CD4-positive, alpha-beta T cell treated with Interferon alpha-2 for 1 hour (primary cell): ENCODE data around the gene RNF133.

Experiments
- DNase-seq, 2 donors: peaks; one replicate each; pipeline ENCODE4 v3.0.0-alpha.2; 2020 to 2022

The RNF133 gene, protein sequence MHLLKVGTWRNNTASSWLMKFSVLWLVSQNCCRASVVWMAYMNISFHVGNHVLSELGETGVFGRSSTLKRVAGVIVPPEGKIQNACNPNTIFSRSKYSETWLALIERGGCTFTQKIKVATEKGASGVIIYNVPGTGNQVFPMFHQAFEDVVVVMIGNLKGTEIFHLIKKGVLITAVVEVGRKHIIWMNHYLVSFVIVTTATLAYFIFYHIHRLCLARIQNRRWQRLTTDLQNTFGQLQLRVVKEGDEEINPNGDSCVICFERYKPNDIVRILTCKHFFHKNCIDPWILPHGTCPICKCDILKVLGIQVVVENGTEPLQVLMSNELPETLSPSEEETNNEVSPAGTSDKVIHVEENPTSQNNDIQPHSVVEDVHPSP

DNA sequence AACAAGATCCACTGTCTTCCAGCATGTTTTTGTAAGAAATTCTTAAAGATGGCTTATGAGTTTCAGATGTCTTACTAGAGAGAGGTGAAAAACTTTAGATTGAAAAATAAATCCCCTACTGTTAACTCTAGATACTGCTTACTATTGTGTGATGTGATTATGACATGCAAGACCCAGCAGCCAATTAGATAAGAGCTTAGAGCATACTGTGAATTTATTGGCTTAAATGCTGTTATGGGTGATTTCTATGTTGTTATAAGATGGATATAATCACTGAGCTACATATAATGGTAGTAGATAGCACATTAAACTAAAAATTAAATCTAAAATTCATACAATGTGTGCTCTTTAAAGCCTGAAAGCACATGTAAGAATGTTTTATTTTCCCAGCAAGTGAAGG is at the start of gene RNF133:
TSS of gene RNF133 (minus strand) at position 101 of the 400 bp plus-strand sequence. CDS start 199 bp downstream, outside the sequence.
- no peak for DNase-seq

DNA sequence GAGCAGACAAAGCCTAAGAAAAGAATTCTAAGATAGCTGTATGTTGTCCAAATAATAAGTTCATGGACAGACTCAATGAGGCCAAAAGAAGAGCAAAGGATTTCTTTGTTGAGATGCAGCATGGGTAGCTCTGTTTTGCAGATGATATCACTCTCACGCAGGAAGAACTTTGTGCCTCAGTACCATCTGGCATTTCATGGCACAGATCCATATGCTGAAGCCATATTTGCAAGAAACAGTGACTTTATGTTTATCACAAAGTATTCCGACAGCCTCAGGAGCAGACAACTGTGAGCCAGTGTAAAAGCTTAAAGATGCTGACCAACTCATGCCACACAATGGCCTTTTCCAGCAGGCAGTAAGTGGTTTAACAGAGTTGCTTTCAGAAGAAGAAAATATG is 49.3 kb upstream of the RNF133 start:
- DNase-seq: no peak

DNA sequence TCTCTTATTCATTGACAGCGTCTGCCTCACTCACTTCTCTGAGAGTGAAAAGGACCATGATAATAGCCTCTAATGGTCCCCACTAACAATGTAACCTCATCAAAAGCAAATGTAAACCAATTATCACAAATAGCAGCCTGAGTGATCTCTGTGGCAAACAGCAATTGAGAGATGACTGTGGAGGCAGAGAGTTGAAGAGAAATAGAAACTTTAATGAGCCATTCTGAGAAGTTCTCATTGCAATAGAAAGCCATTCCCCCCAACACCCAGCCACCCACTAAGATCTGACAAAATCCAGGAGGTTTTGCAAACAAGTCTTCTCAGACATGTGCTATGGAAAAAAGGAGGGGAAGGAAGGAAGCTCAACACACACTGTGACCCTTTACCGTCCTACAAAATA is 48.0 kb upstream of the RNF133 start:
- DNase-seq: no peak

DNA sequence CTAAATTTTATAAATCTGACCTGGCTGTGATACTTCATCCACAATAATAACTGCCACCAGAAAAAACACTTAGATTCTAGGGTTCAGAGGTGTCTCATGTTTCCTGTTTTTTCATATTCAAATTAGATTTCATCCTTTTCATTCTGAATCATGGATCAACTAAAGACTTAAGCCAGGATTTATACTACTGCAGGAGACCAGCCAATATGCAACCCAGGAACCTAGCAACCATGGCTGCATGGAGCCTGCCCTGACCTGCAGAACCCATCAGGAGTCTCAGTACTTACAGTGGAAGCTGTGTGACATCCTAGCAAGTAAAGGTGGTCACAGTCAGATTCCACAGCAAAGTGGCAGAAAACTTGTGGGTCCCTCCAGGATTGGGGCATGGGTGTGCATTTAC is 44.3 kb upstream of the RNF133 start:
- DNase-seq: no peak

DNA sequence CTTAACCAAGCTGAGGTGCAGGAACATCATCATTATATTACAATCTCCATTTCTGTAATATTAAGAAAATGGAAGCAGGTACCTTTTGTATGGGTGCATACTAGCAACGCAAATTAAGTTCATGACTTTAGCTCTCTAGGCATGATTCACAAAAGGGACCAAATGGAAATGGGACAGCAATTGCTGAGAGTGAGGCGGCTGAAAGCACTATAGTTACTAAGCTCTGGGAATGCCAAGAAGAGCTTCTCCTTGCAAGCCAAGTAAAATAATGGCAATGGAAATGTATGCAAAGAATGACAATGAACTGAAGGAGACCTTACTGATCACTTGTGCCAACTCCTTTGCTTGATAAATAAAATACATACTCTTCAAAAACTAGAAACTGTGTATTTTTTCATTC is 40.0 kb upstream of the RNF133 start:
- DNase-seq: no peak

DNA sequence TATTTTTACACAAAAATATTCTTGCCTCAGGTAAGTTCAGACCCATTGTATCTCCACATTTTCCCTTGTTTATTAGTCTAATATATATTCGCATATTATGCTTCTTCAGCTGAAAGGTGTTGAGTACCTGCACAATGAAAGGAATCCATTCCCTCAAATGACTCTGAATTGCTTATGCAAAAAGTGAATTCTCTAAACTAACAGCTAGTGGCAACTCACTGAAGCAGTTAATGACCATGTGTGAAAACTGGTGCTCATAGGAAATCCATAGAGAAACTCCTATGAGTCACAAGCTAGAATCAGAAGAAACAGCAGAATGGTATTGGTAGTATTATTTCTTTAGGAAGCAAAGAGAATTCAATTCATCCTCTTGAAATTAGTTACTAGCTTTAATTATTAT is 37.3 kb upstream of the RNF133 start:
- no peak for DNase-seq

DNA sequence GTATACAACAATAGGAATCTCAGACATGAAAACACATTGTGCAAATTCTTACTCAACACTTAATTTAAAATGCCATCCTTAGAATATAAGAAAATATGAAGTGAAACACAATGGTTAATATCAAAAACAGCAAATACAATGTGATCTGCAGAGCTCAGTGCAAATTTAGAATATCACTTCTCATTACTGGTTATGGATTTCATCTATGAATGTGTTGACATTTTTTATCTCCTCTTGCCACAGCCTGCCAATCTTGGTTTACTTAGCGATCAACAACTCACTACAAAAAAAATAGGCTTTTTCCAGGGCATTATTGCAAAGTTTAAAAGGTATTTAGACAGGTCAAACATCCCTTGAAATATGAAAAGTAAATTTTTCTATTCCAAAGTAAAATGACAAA is 28.8 kb upstream of the RNF133 start:
- no peak for DNase-seq

DNA sequence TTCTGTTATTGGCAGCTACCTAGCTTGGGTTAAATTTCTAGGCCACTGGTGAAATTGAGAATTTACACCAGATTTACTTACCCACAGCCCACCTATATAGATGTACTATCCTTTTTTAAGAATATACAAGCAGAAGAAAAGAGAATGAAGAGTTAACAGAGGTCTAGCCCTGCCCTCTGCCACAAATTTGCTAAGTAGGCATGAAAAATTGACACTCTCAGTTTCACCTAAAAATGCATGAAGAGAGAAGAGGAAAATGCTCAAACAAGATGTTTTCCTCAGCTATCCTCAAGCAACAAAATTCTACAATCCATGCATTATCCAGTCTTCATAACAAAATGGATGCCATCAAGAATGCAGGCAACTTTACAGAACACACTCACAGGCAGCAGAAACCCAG is 28.4 kb upstream of the RNF133 start:
- DNase-seq: no peak

DNA sequence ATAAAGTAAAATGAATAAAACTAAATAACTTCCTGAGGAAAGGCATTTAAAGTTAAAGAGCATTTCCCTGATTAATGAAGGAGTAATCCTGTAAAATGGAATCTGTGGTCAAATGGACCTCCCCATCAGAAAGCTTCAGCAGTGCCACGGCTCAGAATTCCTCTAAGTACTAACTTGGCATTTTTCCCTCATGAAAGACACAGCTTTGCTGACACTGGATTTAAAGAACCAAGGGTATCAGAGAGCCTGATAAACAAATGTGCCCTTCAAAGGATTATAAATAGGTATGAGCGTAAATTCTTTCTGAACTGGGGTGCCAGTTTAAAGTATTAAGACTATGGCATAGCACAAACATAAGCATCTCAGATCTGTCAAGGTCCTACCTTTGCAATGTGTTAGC is 28.0 kb upstream of the RNF133 start:
- DNase-seq: no peak

DNA sequence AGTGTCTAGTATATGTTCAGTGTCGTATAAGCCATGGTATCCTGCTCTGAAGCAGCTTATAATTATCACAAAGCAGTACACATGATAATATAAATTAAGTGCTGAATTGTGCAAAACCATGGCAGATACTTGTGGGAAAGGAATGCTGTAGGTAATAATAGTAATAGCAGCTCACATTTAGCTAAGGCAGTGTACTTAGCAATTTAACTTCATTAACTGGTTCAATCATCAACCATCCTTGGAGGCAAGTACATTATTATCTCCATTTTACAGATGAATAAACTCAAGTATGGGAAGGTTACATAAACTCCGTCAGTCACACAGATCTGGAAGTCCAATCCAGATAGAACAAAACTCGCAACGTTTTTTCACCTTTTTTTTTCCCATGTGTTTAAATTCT is 25.4 kb upstream of the RNF133 start:
- DNase-seq: no peak

DNA sequence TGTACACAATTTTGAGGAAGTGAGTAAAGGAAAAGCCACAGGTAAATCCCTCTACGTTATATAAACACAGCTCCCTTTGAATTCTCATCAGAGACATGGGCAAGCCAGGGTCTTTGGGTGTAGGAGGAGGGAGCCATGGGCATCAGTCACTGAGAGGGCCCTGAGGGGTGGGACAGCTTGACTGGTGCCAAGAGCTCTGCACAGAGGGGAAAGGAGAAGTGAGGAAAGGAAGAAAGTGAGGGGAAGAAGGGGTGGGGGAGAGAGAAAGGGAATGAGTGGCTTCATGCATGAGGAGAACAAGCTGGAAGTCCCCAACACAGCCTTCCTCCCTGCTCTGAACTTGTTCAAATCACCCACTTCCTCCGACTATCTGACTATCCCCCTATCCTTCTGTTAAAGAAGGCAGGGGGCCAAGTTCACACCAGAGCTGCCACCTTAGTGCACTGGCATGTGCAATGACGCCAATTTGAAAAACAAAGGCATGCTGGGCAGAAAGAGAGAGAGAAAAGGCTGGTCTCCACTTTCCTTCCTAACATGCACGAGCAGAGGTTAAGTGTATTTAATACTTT is 20.2 kb upstream of the RNF133 start:
- DNase-seq: no peak

DNA sequence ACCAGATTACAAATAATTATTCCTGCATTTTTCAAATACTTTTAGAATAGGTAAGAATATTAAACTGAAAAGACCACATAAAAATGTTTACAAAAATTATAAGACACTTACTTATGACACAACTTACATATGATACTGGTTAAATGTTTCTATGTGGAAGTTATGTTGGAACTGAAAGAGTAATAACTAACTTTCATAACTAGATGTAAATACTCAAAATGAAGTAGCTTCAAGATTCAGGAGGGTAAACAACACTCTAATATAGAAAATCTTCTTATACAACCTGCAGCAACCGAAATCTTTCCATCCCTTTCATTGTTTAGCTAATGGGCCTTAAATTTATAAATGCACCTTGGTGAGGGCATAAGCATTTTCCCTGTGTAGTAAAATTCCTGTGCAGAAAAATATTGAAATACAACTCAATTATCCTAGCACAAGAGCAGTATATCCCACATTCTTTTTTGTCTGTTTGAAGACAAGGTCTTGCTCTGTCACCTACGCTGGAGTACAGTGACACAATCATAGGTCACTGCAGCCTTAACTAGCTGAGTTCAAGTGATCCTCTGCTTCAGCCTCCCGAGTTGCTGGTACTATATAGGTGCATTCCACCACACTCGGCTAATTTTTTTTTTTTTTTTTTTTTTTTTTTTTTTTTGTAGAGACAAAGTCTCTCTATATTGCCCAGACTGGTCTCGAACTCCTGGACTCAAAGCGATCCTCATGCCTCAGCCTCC is 18.6 kb upstream of the RNF133 start:
- no peak for DNase-seq

DNA sequence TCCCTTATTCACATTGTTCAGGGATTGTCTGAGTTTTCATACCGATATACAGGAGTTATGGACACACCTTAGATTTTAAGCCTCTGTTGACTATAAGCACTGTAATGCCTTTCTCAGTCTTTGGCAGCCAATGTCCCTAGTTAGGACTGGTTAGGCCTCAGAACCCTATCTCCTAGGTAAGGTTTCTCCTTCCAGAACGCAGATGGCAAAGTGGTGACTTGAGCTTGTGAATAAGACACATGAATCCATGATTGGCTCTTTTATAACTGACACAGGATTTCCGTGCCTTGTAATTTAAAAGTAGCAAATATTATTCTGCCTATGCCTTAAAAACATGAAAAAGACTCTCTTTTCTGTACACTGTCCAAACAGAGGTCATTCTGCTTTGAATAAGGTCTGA is 16.3 kb upstream of the RNF133 start:
- no peak for DNase-seq

DNA sequence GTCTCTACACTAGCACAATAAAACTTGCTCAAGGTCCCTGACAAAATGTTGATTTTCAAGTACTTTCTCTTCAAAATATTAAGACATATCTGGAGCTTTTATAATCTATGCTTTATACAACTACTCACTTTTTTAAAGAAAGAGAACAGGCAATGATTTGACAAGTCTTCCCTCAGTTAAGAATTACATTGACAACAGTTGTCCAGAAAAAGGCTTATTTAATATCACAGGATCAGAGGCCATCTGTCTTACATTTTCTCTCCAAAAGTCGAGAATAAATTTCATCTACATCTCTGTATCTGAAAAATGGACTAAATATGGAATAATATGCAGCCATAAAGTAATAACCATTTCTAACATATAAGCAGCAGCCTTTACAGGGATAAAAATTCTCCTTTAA is 12.0 kb upstream of the RNF133 start:
- DNase-seq: no peak

DNA sequence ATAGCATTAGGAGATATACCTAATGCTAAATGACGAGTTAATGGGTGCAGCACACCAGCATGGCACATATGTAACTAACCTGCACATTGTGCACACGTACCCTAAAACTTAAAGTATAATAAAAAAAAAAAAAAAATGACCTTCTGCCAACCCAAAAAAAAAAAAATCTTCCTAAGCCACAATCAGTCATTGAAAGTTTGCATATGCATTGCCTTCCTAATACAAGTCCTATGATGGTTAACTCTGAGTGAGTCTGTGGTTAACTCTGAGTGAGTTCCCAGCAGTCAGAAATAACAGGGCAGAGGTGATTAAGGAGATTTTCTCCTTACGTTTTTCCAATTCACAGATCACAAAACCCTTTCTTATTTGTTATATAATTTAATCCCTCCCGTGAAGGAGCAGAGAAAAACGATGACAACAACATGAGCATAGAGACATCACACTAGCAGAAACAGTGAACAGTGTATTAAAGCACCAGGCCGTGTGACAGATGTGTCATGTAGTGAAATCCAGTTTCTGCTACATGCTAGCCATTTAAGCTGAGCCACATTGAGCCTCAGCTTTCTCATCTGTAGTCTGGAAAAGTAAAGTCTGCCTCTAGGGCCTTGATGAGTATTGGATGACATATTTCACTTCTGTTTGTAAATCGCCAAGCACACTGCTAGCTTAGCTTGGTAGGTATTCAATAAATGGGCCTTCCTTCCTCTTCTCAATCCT is 11.2 kb upstream of the RNF133 start:
- DNase-seq: no peak

DNA sequence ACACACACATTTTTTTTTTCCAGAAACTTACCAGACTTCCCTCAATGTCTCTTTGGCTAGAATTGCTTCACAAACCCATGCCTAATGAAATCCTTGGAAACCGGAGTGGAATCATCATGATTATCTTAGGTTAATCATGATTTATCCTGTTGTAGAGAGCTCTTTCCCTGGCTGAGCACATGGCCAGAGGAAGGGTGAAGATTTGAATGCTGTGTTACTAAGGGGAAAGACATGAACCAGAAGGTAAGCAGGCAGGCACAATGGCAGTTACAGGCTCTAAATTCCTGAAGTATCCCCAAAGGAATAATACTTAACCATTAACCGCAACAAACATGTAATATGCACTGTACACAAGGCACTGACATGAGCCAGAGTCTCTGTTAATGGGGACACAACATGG is 7.9 kb upstream of the RNF133 start:
- DNase-seq: no peak

DNA sequence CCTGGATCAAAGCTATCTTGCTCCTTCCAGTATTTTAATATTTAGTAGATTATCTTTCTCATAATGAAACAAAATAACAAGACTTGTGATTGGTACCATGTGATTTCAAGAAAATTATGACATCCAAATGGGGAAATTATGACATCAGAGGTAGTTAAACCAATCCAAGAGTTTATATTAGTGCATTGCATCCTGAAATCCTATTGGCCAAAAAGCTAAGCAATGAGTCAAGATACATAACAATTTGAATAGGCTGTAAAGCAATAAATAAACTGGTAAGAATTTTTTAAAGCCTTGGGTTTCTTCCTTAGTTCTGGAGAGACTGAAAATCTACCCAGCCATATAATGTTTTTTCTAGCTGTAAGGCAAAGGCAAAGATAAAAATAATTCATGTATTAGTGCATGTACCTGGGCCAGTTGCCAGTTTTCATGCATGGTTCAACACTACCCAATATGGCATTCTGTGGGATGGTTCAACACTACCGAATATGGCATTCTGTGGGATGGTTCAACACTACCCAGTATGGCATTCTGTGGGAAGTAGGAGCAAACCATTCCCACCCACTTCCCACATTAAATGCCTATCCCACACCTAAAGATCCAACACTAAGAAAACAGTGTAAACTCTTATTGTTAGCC is 4.1 kb upstream of the RNF133 start, which contains the start of gene RNF148:
TSS of gene RNF148 (minus strand) at position 51 of the 639 bp plus-strand sequence. CDS start 172 bp downstream, outside the sequence.
- DNase-seq: no peak

DNA sequence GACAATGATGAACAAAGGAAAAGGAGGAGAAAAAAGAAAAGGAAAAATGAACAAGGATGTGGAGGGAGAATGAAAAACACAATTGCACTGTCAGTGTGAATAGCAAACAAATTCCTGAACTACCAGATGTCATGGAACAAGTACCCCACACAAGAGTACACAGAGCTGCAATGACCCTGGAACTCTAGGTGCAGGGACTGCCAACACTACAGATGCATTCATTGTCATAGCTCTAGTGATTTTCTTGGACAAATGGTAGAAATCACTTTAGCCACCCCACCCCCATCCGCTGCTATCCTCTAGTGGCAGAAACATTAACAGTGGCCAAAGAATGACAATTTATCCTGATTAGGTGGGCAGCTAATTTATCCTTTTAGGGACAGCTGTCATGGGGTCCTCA is 3.1 kb downstream of the RNF133 start:
- DNase-seq: no peak

DNA sequence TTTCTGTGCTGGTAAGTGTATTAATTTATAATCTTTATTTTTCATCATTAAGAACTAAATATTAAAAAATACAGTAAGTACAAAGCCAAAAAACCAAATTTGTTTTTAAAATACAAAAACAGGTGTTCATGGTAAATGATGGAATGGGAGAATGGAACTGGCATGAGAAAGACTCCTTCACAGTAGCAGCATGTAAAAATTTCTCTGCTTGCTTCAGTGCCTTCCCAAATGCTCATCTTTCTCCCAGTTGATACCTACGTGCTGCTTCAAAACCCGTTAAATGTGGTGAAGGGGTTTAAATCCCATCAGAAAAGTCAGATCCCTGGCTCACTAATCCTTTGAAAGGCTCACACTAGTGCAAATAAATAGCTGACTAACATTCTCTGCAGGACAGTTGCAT is 4.2 kb downstream of the RNF133 start:
- DNase-seq: no peak

DNA sequence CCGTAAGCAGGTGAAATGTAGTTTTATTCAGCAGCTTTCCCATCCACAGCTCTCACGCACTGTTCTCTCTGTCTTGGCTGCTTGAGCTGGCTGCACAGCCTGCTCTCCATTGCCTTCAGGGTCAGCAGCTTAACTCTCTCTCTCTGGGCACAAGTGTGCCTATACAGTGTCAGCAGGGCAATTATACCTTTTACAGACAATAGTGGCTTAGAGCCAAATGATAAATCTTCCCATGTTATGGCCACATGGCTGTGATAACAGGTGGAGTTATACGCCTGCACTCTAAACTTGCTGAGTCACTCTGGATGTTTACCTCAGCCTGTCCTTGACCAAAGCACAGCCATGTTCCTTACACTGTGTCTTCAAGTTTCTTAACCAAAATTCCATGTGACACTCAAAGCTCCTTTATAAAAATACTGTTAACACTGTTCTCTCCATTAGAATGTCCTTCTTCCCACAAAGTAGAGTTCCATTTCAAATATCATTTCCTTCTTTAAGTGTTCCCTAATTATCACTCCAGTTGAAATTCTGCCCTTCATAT is 6.1 kb downstream of the RNF133 start:
- DNase-seq: no peak

DNA sequence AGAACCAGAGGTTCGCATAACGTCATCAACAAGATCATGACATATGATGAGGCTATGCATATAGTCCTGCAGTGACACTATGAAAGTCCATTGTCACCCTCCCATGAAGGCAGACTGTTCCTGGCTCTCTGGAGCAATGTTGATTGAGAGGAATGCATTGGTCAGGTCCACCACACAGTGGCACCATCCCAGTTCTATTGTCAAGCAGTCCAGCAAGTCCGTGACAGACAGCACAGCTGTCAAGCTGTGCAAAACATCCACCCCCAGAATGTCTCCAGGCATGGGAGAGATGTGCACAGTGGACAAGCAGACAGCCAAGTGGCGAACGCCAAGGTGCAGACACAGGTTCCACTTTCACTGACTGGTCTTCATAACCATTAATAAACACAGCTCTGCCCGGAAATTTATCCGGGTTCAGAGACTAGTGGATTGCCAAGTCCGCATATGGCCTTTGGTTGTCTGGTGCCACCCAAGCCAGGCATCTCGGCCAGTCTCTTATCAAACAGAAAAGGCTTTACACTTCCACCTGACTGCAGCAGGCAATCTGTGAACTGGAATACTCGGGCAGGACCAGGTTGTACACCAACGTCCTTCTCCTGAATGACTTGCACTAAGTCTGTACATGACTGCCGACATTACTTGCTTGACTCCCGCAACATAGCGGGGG is 7.2 kb downstream of the RNF133 start:
- DNase-seq: no peak
